B cell (primary cell): ENCODE data around the gene MCTP1. TPM values are rescaled to one million over a fixed set of nuclear protein-coding genes. Genes with fewer than 3 reads are reported as not detected.

ENCODE experiments used
- ATAC-seq: fragments of 200-7000 bp; cut with Tn5 transposase; one replicate; pipeline ENCODE4 v1.10.0; 2021; ENCODE audit warnings: low read depth, mild to moderate bottlenecking, moderate number of reproducible peaks, moderate library complexity
- CTCF ChIA-PET: fragments of 350-600 bp; sonication (Branson Sonifier 250); formaldehyde crosslinking; loops from one replicate; lab custom pipeline; 2021; ENCODE audit warnings: antibody characterized with exemption, inconsistent platforms; lab: Charles Lee
- POLR2A ChIA-PET: fragments of 350-600 bp; sonication (Branson Sonifier 250); formaldehyde crosslinking; loops from one replicate; lab custom pipeline; 2021; ENCODE audit warnings: antibody characterized with exemption; lab: Charles Lee
- DNase-seq: peaks from one replicate; pipeline ENCODE4 v3.0.0; 2013
- H2AFZ ChIP-seq: 2 replicates; pipeline ENCODE4 v1.6.1; 2012; ENCODE audit warnings: mild to moderate bottlenecking, low read depth, low read length; ENCODE audit not compliant: insufficient read depth, poor library complexity, severe bottlenecking
- H3K27ac ChIP-seq, 2 donors: 1 replicate in 1 of 2; 2 replicates in 1 of 2; pipeline ENCODE4 v1.5.1; 2012 to 2013; ENCODE audit warnings: low read length in 2 of 2, mild to moderate bottlenecking in 2 of 2, moderate library complexity in 1 of 2
- H3K27me3 ChIP-seq, 4 experiments: fragments of 200-600 bp in 1 of 4; sonication (generic) in 1 of 4; replicated peaks in 1 of 4; 1 replicate in 2 of 4; 2 replicates in 2 of 4; pipeline versions ENCODE4 v1.6.1 to v1.7.0; 2013 to 2016; ENCODE audit warnings: low read length in 3 of 4, mild to moderate bottlenecking in 2 of 4, mixed read lengths in 1 of 4, moderate library complexity in 1 of 4; ENCODE audit not compliant: insufficient read depth in 4 of 4, control insufficient read depth in 3 of 4; ENCODE audit errors: control extremely low read depth in 1 of 4
- H3K36me3 ChIP-seq, 2 experiments: replicated peaks in 1 of 2; 1 replicate in 1 of 2; 2 replicates in 1 of 2; pipeline versions ENCODE4 v1.6.1 to v1.7.1; 2013; ENCODE audit warnings: low read length in 1 of 2; ENCODE audit not compliant: insufficient read depth in 2 of 2, control insufficient read depth in 1 of 2; ENCODE audit errors: control extremely low read depth in 1 of 2, extremely low read depth in 1 of 2
- H3K4me1 ChIP-seq, 2 donors: fragments of 200-600 bp in 1 of 2; sonication (generic) in 1 of 2; 1 replicate in 1 of 2; 2 replicates in 1 of 2; pipeline versions ENCODE4 v1.5.1 to v1.6.1; 2013 to 2017; ENCODE audit warnings: low read length in 2 of 2; ENCODE audit not compliant: control insufficient read depth in 2 of 2, insufficient read depth in 2 of 2
- H3K4me2 ChIP-seq: replicated peaks from 2 replicates; pipeline ENCODE3; 2012; ENCODE audit warnings: mild to moderate bottlenecking, low read depth, low read length; ENCODE audit not compliant: poor library complexity, severe bottlenecking
- H3K4me3 ChIP-seq, 5 experiments: fragments of 200-600 bp in 1 of 5; sonication (generic) in 1 of 5; 1 replicate in 3 of 5; 2 replicates in 2 of 5; pipeline versions ENCODE4 v1.5.1 to v1.7.0; 2011 to 2016; ENCODE audit warnings: low read length in 4 of 5, mild to moderate bottlenecking in 4 of 5, low read depth in 2 of 5, control low read depth in 1 of 5, moderate library complexity in 1 of 5; ENCODE audit not compliant: insufficient read depth in 1 of 5; ENCODE audit errors: control extremely low read depth in 1 of 5, extremely low read depth in 1 of 5
- H3K79me2 ChIP-seq: fragments of 200-600 bp; sonication (generic); one replicate; pipeline ENCODE4 v1.6.0; 2016; ENCODE audit warnings: low read length; ENCODE audit not compliant: control insufficient read depth, insufficient read depth
- H3K9ac ChIP-seq: fragments of 200-600 bp; sonication (generic); 2 replicates; pipeline ENCODE4 v1.6.1; 2017; ENCODE audit warnings: mild to moderate bottlenecking, low read length, moderate library complexity
- H3K9me3 ChIP-seq, 3 donors: one replicate each; pipeline versions ENCODE4 v1.6.1 to v1.7.1; 2013; ENCODE audit warnings: low read length in 2 of 3; ENCODE audit not compliant: control insufficient read depth in 2 of 3, insufficient read depth in 1 of 3; ENCODE audit errors: control extremely low read depth in 1 of 3
- H4K20me1 ChIP-seq: 2 replicates; pipeline ENCODE4 v1.6.0; 2012; ENCODE audit warnings: mild to moderate bottlenecking, low read length; ENCODE audit not compliant: insufficient read depth, control insufficient read depth, poor library complexity, severe bottlenecking
- H3K27ac Mint-ChIP-seq: one replicate; pipeline ENCODE4 v1.8.0; 2021; ENCODE audit warnings: mixed read lengths
- H3K27me3 Mint-ChIP-seq: one replicate; pipeline ENCODE4 v1.8.0; 2021; ENCODE audit warnings: mixed read lengths
- H3K4me1 Mint-ChIP-seq: one replicate; pipeline ENCODE4 v1.8.0; 2021; ENCODE audit warnings: mixed read lengths
- H3K4me3 Mint-ChIP-seq: one replicate; pipeline ENCODE4 v1.8.0; 2021; ENCODE audit warnings: mixed read lengths
- H3K9me3 Mint-ChIP-seq: one replicate; pipeline ENCODE4 v1.8.0; 2022; ENCODE audit warnings: mixed read lengths; ENCODE audit not compliant: insufficient read depth
- CTCF ChIP-seq: fragments of 200-600 bp; IDR thresholded peaks from one replicate; pipeline ENCODE4 v1.8.0; 2022; ENCODE audit warnings: antibody characterized with exemption, mild to moderate bottlenecking
- EZH2 ChIP-seq: IDR thresholded peaks from 2 replicates; pipeline ENCODE4 v1.6.1; 2012; ENCODE audit warnings: borderline replicate concordance, low read depth, mild to moderate bottlenecking, moderate library complexity, low read length; ENCODE audit not compliant: insufficient read depth, poor library complexity, severe bottlenecking
- WGBS: methylation state at CpG from one replicate; pipeline ENCODE4 v1.1.5; 2013; ENCODE audit warnings: missing lambda C conversion rate; ENCODE audit not compliant: insufficient coverage; 5-methylcytosine and 5-hydroxymethylcytosine counted together
- intact Hi-C: fragments of 100-400 bp; cut with micrococcal nuclease; formaldehyde crosslinking; loops from one replicate; pipeline ENCODE4 v1.10.0; 2022
- polyA plus RNA-seq: library from polyadenylated mRNA; depleted of rRNA; stranded (reverse); fragments of >200 nt; gene quantifications from 2 replicates; pipeline ENCODE4 v1.2.3, GENCODE V29; 2012
- total RNA-seq, 2 donors: library from RNA; stranded (reverse); fragments of 120-200 nt in 1 of 2; gene quantifications; 1 replicate in 1 of 2; 2 replicates in 1 of 2; pipeline versions ENCODE4 v1.2.3 to v1.2.4, GENCODE V29; 2013 to 2022

MCTP1 gene
- total and polyA plus RNA-seq, 2 donors (not counting 1 experiment from before 2014, with no cell fraction given): 0.42 to 2.5 TPM

GRCh38 chr5:95027151-95027721, 257.7 kb downstream of the MCTP1 start:
- Histone ChIP-seq H3K4me2 (peak overlapping the region; percentile 4), H2AFZ (peak overlapping the region; percentile 56), H3K4me3 (no peak overlapping the region), H3K4me1 (peaks cover 7 to 8% of the 10 kb centered on the region in 2 donors), H3K27me3 (peaks cover 0 to 4% (median 0%) of the 10 kb centered on the region in 4 experiments), H3K9me3 (no peaks in the 10 kb centered on the region), H3K36me3 (no peaks in the 10 kb centered on the region), H3K9ac (no peak overlapping the region), H4K20me1 (no peaks in the 10 kb centered on the region), H3K79me2 (no peaks in the 10 kb centered on the region), H3K27ac (no peak overlapping the region)
- ATAC-seq: no peak
- Mint-ChIP-seq H3K27me3 (no peaks in the 10 kb centered on the region), H3K4me1 (peaks cover 8% of the 10 kb centered on the region), H3K9me3 (peaks cover 3% of the 10 kb centered on the region), H3K27ac (no peak overlapping the region), H3K4me3 (no peak overlapping the region)
- TF ChIP-seq CTCF (no peak), EZH2 (no peak)
- DNase-seq: no peak
- ChIA-PET CTCF (no interaction called here), POLR2A (no interaction called here)
- intact Hi-C loops: no loop called here
- WGBS: 10% methylated on average over 5 of the region's 5 CpGs

GRCh38 chr5:95026718-95027117, 258.2 kb downstream of the MCTP1 start:
- H3K27me3 ChIP-seq: peaks cover 0 to 4% (median 0%) of the 10 kb centered on the region in 4 experiments
- H3K4me2 ChIP-seq: no peak overlapping the region
- intact Hi-C loops: no loop called here
- ChIA-PET POLR2A (no interaction called here), CTCF (no interaction called here)
- peaks cover 8% of the 10 kb centered on the region for H3K4me1 Mint-ChIP-seq
- no peaks in the 10 kb centered on the region for H3K9me3 ChIP-seq
- H3K27me3 Mint-ChIP-seq: no peaks in the 10 kb centered on the region
- no peak overlapping the region for H3K9ac ChIP-seq
- no peak overlapping the region for H3K4me3 ChIP-seq
- no peak overlapping the region for H3K27ac ChIP-seq
- no peak for TF ChIP-seq EZH2
- ATAC-seq: no peak
- DNase-seq: no peak
- H4K20me1 ChIP-seq: no peaks in the 10 kb centered on the region
- no peak overlapping the region for H3K27ac Mint-ChIP-seq
- no peaks in the 10 kb centered on the region for H3K79me2 ChIP-seq
- H3K36me3 ChIP-seq: no peaks in the 10 kb centered on the region
- no peak overlapping the region for H2AFZ ChIP-seq
- H3K9me3 Mint-ChIP-seq: peaks cover 3% of the 10 kb centered on the region
- H3K4me3 Mint-ChIP-seq: no peak overlapping the region
- H3K4me1 ChIP-seq: peaks cover 7 to 8% of the 10 kb centered on the region in 2 donors
- WGBS: no CpG with 5 or more reads among the region's 2 CpGs
